Thymus (tissue), 11 donors: ENCODE results near the gene ZBTB7C. TPM values are rescaled to one million over a fixed set of nuclear protein-coding genes. Genes with fewer than 3 reads are reported as not detected.

ENCODE experiments used
- DNase-seq, 9 donors: peaks; one replicate each; pipeline ENCODE4 v3.0.0-alpha.2; 2013; ENCODE audit warnings: low spot score in 9 of 9, low read depth in 6 of 9, missing footprints in 1 of 9
- H3K27ac ChIP-seq, 2 donors: one replicate each; pipeline ENCODE4 v1.5.1; 2013; ENCODE audit warnings: control low read depth in 1 of 2, low read depth in 1 of 2, low read length in 1 of 2, mild to moderate bottlenecking in 1 of 2, moderate library complexity in 1 of 2
- H3K27me3 ChIP-seq, 2 donors: one replicate each; pipeline ENCODE4 v1.5.1; 2013; ENCODE audit warnings: low read length in 1 of 2; ENCODE audit not compliant: control insufficient read depth in 2 of 2, insufficient read depth in 1 of 2
- H3K36me3 ChIP-seq, 2 donors: one replicate each; pipeline ENCODE4 v1.5.1; 2013; ENCODE audit warnings: low read length in 1 of 2, mild to moderate bottlenecking in 1 of 2, moderate library complexity in 1 of 2; ENCODE audit not compliant: control insufficient read depth in 2 of 2, insufficient read depth in 2 of 2
- H3K4me1 ChIP-seq, 2 donors: one replicate each; pipeline ENCODE4 v1.5.1; 2013; ENCODE audit warnings: low read length in 2 of 2; ENCODE audit not compliant: control insufficient read depth in 2 of 2, insufficient read depth in 2 of 2
- H3K4me3 ChIP-seq, 2 donors: one replicate each; pipeline ENCODE4 v1.5.1; 2013; ENCODE audit warnings: low read length in 2 of 2, control low read depth in 1 of 2, mild to moderate bottlenecking in 1 of 2
- H3K9me3 ChIP-seq, 2 donors: one replicate each; pipeline ENCODE4 v1.5.1; 2013; ENCODE audit warnings: low read length in 1 of 2, mild to moderate bottlenecking in 1 of 2; ENCODE audit not compliant: control insufficient read depth in 2 of 2, insufficient read depth in 1 of 2
- WGBS: extraction: QIAGEN DNeasy Blood & Tissue Kit; methylation state at CpG from one replicate; pipeline ENCODE4 v1.1.7; 2013; 5-methylcytosine and 5-hydroxymethylcytosine counted together
- polyA plus RNA-seq: library from polyadenylated mRNA; stranded (reverse); fragments of 200-250 nt; gene quantifications from one replicate; pipeline ENCODE4 v1.2.3, GENCODE V29; 2013
- total RNA-seq: library from RNA; stranded (reverse); fragments of 120-200 nt; gene quantifications from one replicate; pipeline ENCODE4 v1.2.4, GENCODE V29; 2013
- donor health status: healthy.

The ZBTB7C gene
- total and polyA plus RNA-seq, 2 donors = 0.14 to 0.73 TPM

- Histone ChIP-seq H3K27me3 (no peaks in the 10 kb centered on the region), H3K27ac (no peak overlapping the region), H3K4me1 (no peaks in the 10 kb centered on the region), H3K4me3 (no peak overlapping the region), H3K36me3 (no peaks in the 10 kb centered on the region), H3K9me3 (no peaks in the 10 kb centered on the region)
- WGBS = 97% methylated on average over 4 of the region's 4 CpGs
- no peak for DNase-seq
Observed at GRCh38 chr18:48354746-48355260, 54.4 kb downstream of the ZBTB7C start.

- H3K36me3 ChIP-seq = no peaks in the 10 kb centered on the region
- 84% methylated on average over 4 of the region's 4 CpGs for WGBS
- no peaks in the 10 kb centered on the region for H3K9me3 ChIP-seq
- H3K27me3 ChIP-seq = no peaks in the 10 kb centered on the region
- no peak overlapping the region for H3K4me3 ChIP-seq
- DNase-seq = no peak
- no peaks in the 10 kb centered on the region for H3K4me1 ChIP-seq
- no peak overlapping the region for H3K27ac ChIP-seq
Observed at GRCh38 chr18:48352051-48352755, 57.0 kb downstream of the ZBTB7C start.

- H3K36me3 ChIP-seq = no peaks in the 10 kb centered on the region
- DNase-seq = no peak
- no peaks in the 10 kb centered on the region for H3K4me1 ChIP-seq
- no peak overlapping the region for H3K4me3 ChIP-seq
- no peaks in the 10 kb centered on the region for H3K9me3 ChIP-seq
- no peak overlapping the region for H3K27ac ChIP-seq
- WGBS = 83% methylated on average over 12 of the region's 12 CpGs
- H3K27me3 ChIP-seq = no peaks in the 10 kb centered on the region
Observed at GRCh38 chr18:48351216-48352050, 57.8 kb downstream of the ZBTB7C start.

- 77% methylated on average over 2 of the region's 2 CpGs for WGBS
- DNase-seq = no peak
Observed at GRCh38 chr18:48348739-48349138, 60.4 kb downstream of the ZBTB7C start.

GRCh38 chr18:48347756-48348326, 61.3 kb downstream of the ZBTB7C start:
- WGBS = 95% methylated on average over 3 of the region's 3 CpGs
- Histone ChIP-seq H3K4me3 (no peak overlapping the region), H3K27ac (no peak overlapping the region)

More at GRCh38 chr18:48348739-48349138, 60.4 kb downstream of the ZBTB7C start:
- Histone ChIP-seq H3K36me3 (no peaks in the 10 kb centered on the region), H3K27ac (no peak overlapping the region), H3K9me3 (no peaks in the 10 kb centered on the region), H3K4me1 (no peaks in the 10 kb centered on the region), H3K27me3 (peaks cover 0 to 3% of the 10 kb centered on the region in 2 donors), H3K4me3 (no peak overlapping the region)

GRCh38 chr18:48345596-48345995, 63.6 kb downstream of the ZBTB7C start:
- no peak for DNase-seq
- Histone ChIP-seq H3K36me3 (no peaks in the 10 kb centered on the region), H3K4me3 (no peak overlapping the region), H3K27ac (no peak overlapping the region), H3K4me1 (no peaks in the 10 kb centered on the region), H3K9me3 (no peaks in the 10 kb centered on the region), H3K27me3 (peaks cover 0 to 3% of the 10 kb centered on the region in 2 donors)
- 66% methylated on average over 2 of the region's 2 CpGs for WGBS

More at GRCh38 chr18:48347756-48348326, 61.3 kb downstream of the ZBTB7C start:
- H3K9me3 ChIP-seq = no peaks in the 10 kb centered on the region
- H3K4me1 ChIP-seq = no peaks in the 10 kb centered on the region
- DNase-seq = no peak
- no peaks in the 10 kb centered on the region for H3K36me3 ChIP-seq
- H3K27me3 ChIP-seq = peaks cover 0 to 3% of the 10 kb centered on the region in 2 donors

- H3K36me3 ChIP-seq = no peaks in the 10 kb centered on the region
- no peaks in the 10 kb centered on the region for H3K4me1 ChIP-seq
- no peak for DNase-seq
- H3K27ac ChIP-seq = no peak overlapping the region
- no peak overlapping the region for H3K4me3 ChIP-seq
- WGBS = 90% methylated on average over 6 of the region's 6 CpGs
- H3K9me3 ChIP-seq = no peaks in the 10 kb centered on the region
- H3K27me3 ChIP-seq = peaks cover 0 to 3% of the 10 kb centered on the region in 2 donors
Observed at GRCh38 chr18:48342581-48342980, 66.6 kb downstream of the ZBTB7C start.

- no peak for DNase-seq
- no peak overlapping the region for H3K27ac ChIP-seq
- peaks cover 0 to 3% of the 10 kb centered on the region in 2 donors for H3K27me3 ChIP-seq
- no peaks in the 10 kb centered on the region for H3K9me3 ChIP-seq
- H3K36me3 ChIP-seq = no peaks in the 10 kb centered on the region
- H3K4me3 ChIP-seq = no peak overlapping the region
- H3K4me1 ChIP-seq = no peaks in the 10 kb centered on the region
- WGBS = 84% methylated on average over 6 of the region's 6 CpGs
Observed at GRCh38 chr18:48342125-48342524, 67.1 kb downstream of the ZBTB7C start.

- H3K9me3 ChIP-seq = no peaks in the 10 kb centered on the region
- WGBS = 78% methylated on average over 8 of the region's 8 CpGs
- peaks cover 0 to 2% of the 10 kb centered on the region in 2 donors for H3K27me3 ChIP-seq
- no peak overlapping the region for H3K27ac ChIP-seq
- H3K4me3 ChIP-seq = no peak overlapping the region
- DNase-seq = no peak
- H3K4me1 ChIP-seq = no peaks in the 10 kb centered on the region
- no peaks in the 10 kb centered on the region for H3K36me3 ChIP-seq
Observed at GRCh38 chr18:48340560-48340959, 68.6 kb downstream of the ZBTB7C start.
